ENCODE results near the gene LYRM4. TPM values are rescaled to one million over a fixed set of nuclear protein-coding genes. Genes with fewer than 3 reads are reported as not detected.

Gene LYRM4
- total RNA-seq, 1 experiment from 2014 or later: 44.3 TPM

DNA sequence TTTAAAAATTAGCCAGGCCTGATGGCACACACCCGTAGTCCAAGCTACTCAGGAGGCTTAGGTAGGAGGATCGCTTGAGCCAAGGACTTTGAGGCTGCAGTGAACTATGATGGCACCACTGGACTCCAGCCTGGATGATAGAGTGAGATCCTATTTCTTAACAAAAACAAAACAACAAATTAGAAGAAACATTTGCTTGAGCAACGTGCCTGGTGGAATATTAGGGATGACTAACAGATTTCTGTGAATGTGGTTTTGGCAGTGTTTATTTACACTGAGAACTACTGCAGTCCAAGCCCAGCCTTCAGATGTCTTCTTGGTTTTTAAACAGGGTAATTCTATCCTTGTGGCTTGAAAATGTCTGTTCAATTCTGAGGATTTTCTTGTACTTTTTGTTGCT, 166.4 kb downstream of the LYRM4 start:
- H4K20me1 ChIP-seq (ENCODE audit: control insufficient read depth, insufficient read depth, insufficient read length): no peaks in the 10 kb centered on the region
- Mint-ChIP-seq H3K36me3 (ENCODE audit: insufficient read depth in 1 of 3, low read depth in 3 of 3) (no peaks in the 10 kb centered on the region), H3K9me3 (no peaks in the 10 kb centered on the region), H3K27ac (no peak overlapping the region), H3K4me1 (no peaks in the 10 kb centered on the region), H3K27me3 (ENCODE audit: low read depth) (peaks cover 28% of the 10 kb centered on the region), H3K4me3 (no peak overlapping the region)
- no peak overlapping the region for H3K4me2 ChIP-seq (ENCODE audit: insufficient read depth, insufficient read length, low read length)
- H3K27ac ChIP-seq (ENCODE audit: insufficient read length, low read depth, low read length): no peak overlapping the region
- no peak overlapping the region for H3K14ac ChIP-seq (ENCODE audit: insufficient read depth, low read length)
- H3K9ac ChIP-seq (ENCODE audit: extremely low read depth, insufficient read length, low read length): no peak overlapping the region
- H4K91ac ChIP-seq (ENCODE audit: insufficient read length, low read depth, low read length): no peak overlapping the region
- no peak overlapping the region for H2AK5ac ChIP-seq (ENCODE audit: insufficient read length, low read length)
- no peak overlapping the region for H3K18ac ChIP-seq (ENCODE audit: insufficient read length, low read depth, low read length)
- no peaks in the 10 kb centered on the region for H3K23me2 ChIP-seq (ENCODE audit: insufficient read length, low read depth, low read length, poor library complexity, severe bottlenecking)
- no peak overlapping the region for H2BK12ac ChIP-seq (ENCODE audit: insufficient read length, low read depth, low read length)
- H3K4me1 ChIP-seq (ENCODE audit: insufficient read depth, low read length): no peaks in the 10 kb centered on the region
- no peak overlapping the region for H2BK15ac ChIP-seq (ENCODE audit: low read depth, low read length)
- TF ChIP-seq, protein P1, sequence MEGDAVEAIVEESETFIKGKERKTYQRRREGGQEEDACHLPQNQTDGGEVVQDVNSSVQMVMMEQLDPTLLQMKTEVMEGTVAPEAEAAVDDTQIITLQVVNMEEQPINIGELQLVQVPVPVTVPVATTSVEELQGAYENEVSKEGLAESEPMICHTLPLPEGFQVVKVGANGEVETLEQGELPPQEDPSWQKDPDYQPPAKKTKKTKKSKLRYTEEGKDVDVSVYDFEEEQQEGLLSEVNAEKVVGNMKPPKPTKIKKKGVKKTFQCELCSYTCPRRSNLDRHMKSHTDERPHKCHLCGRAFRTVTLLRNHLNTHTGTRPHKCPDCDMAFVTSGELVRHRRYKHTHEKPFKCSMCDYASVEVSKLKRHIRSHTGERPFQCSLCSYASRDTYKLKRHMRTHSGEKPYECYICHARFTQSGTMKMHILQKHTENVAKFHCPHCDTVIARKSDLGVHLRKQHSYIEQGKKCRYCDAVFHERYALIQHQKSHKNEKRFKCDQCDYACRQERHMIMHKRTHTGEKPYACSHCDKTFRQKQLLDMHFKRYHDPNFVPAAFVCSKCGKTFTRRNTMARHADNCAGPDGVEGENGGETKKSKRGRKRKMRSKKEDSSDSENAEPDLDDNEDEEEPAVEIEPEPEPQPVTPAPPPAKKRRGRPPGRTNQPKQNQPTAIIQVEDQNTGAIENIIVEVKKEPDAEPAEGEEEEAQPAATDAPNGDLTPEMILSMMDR (conservative IDR thresholded peaks at IDR 0.05): no peak
- H3K56ac ChIP-seq (ENCODE audit: insufficient read length, low read depth, low read length): no peak overlapping the region
- no peaks in the 10 kb centered on the region for H3K9me3 ChIP-seq (ENCODE audit: control insufficient read depth, low read depth, low read length)
- H4K8ac ChIP-seq (replicated peaks; ENCODE audit: insufficient read length, low read depth, low read length): no peak overlapping the region
- no peaks in the 10 kb centered on the region for H3K79me1 ChIP-seq (ENCODE audit: insufficient read depth, low read depth, low read length, poor library complexity, severe bottlenecking)
- no peak for DNase-seq
- no peak overlapping the region for H3K4ac ChIP-seq (ENCODE audit: low read depth, low read length)
- no peaks in the 10 kb centered on the region for H3K79me2 ChIP-seq (ENCODE audit: insufficient read depth, low read length)
- no peak overlapping the region for H3K23ac ChIP-seq (ENCODE audit: insufficient read length, low read depth, low read length)
- no peak overlapping the region for H2BK20ac ChIP-seq (ENCODE audit: low read depth, low read length, poor library complexity, severe bottlenecking)
- WGBS (ENCODE audit: extremely low coverage, insufficient read length, low lambda C conversion rate): no CpG with 5 or more reads among the region's 3 CpGs
- no peak overlapping the region for H2AFZ ChIP-seq (ENCODE audit: low read length)
- H2BK120ac ChIP-seq (ENCODE audit: low read depth, low read length, poor library complexity, severe bottlenecking): no peak overlapping the region
- H2BK5ac ChIP-seq (ENCODE audit: insufficient read length, low read length): no peak overlapping the region
- H4K5ac ChIP-seq (ENCODE audit: insufficient read length, low read depth, low read length): no peak overlapping the region
- no peak overlapping the region for H3T11ph ChIP-seq (ENCODE audit: low read length)
- no peaks in the 10 kb centered on the region for H3K27me3 ChIP-seq (ENCODE audit: insufficient read depth, low read length)

Measured in H9 (cell line).